PC-9 (cell line): Measurements from ENCODE around the gene CFAP74.
"Not testable (repeated sequence)": the region's sequence is repeated elsewhere in the genome, so short reads cannot be mapped to it uniquely, and the experiment has no call there.

ENCODE experiments used
- CTCF ChIP-seq: fragments of 200-600 bp; sonication (generic); conservative IDR thresholded peaks from 2 replicates; pipeline ENCODE4 v1.6.1; 2017; ENCODE audit warnings: mixed run types, antibody characterized with exemption, mild to moderate bottlenecking, moderate library complexity
- EZH2 ChIP-seq: fragments of 200-600 bp; sonication (generic); IDR thresholded peaks from 2 replicates; pipeline ENCODE4 v1.8.0; 2017; ENCODE audit warnings: antibody characterized with exemption, low read depth

GRCh38 chr1:1934848-1935247, 68.7 kb downstream of the CFAP74 start:
- not testable (repeated sequence) for TF ChIP-seq CTCF, EZH2
